ENCODE results near the gene TMTC2.
"Not testable (repeated sequence)": the region's sequence is repeated elsewhere in the genome, so short reads cannot be mapped to it uniquely, and the experiment has no call there.

The TMTC2 gene

DNA sequence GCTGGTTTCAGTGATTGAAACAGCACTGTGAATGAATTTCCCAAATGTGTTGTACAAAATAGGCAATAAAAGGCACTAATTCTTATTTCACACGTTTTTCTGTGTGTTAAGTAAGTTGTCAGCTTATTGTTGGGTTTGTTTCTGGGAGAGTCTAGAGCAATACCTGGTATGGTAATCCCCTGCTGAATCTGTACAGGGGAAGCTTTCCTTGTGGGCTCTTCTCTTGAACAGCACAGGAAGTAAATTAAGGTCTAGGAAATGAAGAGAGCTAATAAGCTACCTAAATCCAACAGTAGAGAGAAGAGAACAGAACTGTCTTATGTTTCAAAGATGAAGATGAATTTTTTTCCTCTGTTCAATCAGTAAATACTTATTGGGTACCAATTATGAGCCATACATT, 406.7 kb downstream of the TMTC2 start:
- no peak for DNase-seq

DNA sequence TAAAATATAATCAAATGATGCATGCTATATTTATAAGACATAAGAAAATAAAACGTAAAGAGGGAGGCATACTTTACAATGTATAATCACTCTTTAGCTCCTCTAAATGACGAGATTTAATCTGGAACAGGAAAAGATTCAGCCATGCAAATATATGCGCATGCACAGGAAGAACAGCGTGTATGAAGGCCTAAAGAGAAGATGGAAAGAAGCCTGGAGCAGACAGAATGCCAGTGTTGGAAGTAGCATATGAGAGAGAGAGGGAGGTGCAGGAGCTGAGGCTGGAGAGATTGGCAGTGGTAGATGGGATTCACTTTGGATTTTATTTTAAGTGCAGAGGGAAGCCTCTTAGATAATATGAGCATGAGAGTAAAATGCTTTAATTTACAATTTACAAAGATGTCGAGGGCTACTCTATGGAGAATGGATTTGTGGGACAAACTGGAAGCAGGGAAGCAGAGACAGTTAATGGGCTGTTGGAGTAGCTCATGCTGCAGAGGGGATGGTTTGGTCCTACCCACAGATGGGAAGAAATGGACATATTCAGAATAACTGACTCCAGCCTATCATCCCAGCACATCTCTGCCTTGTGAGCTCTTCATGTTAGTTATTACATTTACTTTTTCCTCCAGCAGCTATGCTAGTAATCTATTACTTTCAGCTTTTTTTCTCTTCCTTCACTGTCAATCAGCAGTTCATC, 411.1 kb downstream of the TMTC2 start:
- no peak for DNase-seq

DNA sequence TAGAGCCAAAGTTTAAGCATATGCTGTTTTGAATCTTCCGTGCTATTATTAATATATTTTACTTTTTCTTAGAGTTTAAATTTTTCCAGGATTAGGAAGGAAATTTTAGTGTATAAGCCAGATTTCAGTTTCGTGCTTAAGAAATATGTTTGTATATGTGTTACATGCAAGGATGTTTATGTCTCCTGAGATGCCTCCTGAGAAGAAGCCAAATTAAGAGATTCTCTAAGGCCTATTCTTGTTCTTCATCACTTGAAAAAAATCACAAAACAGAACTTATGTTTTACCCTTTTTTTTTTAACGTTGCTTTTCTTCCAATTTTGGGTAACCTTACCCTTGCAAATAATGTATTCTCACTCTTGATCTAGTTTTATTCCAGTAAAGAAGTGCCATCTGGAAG, 412.7 kb downstream of the TMTC2 start:
- no peak for DNase-seq

DNA sequence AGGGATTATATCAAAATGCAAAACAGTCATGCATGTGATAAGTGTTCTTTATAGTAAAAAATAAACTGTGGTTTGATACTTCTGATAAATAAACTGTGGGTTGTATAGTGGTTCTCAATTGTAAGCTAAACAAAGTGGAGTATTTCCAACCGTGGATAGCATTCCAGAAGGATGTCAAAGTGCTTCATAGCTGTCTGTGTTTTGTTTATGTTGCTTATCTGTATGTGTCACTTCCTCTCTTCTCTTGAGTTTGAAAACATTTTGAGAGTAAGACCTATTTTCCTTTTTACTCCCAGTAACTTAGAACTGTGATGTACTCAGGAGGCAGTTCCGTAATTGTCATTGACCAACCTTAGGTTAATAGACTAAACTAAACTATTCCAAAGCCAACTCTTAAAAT, 415.8 kb downstream of the TMTC2 start:
- DNase-seq, result no peak

DNA sequence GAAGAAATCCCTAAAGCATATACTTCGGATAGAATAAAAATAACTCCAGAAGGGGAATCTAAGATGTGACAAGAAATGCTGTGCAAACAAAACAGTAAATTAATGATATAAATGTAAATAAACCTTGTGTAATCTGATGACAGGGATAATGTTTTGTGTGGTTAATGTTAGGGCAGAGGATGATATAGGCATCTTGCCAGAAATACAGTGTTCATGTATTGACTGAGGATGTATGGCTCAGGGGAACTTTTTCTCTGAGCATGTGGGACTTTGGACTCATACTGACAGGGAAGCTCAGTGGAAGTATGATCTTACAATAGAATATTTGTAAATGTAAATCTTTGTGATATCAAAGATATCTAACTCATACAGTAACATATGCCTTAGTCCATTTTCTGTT, 420.2 kb downstream of the TMTC2 start:
- peak; percentile 14 for DNase-seq

DNA sequence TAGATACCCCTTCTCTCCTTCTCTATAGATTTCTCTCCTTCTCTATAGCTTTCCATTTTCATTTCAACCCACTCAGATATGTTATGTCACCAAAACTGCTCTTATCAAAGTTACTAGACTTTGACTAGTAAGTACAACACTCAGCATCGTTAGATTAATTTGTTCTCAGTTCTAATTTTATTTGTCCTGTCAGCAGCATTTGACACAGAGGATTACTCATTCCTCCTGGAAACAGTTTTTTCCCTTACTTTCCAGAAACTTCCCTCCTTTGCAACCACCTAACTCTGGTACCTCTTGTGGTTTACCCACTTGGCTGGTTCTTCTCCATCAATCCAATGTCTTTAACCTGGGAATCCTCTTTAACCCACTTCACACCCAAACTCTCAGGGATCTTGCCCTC, 423.7 kb downstream of the TMTC2 start:
- DNase-seq, result no peak

DNA sequence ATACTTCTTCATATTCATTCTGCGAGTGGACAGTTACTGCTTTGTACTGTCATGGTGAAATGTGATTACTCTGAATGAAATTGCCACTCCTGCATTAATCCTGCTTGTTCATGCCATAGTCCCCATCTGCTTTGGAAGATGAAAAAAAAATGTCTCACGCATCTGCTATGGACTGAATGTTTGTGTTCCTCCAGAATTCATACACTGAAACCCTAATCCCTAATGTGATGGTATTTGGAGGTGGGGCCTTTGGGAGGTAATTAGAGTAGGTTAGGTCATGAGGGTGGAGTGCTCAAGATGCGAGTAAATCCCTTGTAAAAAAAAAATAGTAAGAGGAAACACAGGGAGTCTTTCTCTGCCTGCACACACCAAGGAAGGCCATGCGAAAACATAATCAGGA, 427.2 kb downstream of the TMTC2 start:
- DNase-seq, result no peak

DNA sequence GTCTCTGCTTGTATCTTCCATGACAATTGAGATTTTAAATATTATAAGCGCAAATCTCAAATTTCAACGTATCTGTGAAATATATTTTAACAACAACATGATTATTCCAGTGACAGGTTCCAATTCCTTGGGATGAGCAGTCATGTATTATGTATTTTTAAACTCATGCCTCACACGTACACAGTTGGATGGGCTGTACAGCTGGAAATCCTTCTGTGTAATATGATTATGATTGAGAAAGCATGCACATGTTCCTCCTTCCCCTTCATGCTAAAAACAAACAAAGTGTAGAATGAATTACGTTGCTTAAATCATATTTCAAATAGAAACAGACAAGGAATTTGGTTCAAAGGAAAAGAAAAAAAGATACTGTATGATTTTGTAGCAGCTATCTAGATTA, 428.3 kb downstream of the TMTC2 start:
- DNase-seq, result no peak

DNA sequence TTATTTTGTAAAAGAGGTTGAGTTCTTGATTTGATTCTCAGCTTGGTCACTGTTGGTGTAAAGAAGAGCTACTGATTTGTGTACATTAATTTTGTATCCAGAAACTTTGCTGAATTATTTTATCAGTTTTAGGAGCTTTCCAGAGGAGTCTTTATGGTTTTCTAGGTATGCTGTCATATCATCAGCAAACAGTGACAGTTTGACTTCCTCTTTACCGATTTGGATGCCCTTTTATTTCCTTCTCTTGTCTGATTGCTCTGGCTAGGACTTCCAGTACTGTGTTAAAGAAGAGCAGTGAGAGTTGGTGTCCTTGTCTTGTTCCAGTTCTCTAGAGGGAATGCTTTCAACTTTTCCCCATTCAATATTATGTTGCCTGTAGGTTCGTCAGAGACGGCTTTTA, 431.2 kb downstream of the TMTC2 start:
- DNase-seq, result not testable (repeated sequence)

DNA sequence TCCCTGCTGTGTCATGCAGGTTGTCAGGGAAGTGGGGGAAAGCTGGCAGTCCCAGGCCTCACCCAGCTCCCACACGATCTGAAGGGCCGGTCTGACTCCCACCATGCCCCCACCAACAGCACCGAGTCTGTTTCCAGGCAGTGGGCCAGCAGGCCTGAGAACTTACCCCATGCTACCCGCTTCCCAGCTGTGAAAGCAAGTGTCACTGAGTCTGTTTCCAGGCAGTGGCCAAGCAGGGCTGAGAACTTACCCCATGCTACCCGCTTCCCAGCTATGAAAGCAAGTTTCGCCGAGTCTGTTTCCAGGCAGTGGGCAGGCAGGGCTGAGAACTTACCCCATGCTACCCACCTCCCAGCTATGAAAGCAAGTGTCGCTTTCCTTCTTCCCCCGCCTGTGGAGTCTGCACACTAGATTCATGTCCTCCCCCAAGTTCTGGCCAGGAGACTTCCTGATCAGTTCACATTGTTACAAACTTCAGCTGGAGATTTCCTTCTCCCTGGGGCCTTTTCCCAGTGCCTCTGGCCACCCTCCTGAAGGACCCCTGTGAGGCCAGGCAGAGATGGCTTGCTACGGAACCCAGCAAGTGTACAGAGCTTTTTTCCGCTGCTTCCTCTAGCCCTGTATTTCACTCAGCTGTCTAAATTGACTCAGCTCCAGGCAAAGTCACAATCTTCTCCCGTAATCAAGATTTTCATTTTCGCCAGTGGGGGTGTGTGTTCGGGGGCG, 435.4 kb downstream of the TMTC2 start:
- no peak for DNase-seq

DNA sequence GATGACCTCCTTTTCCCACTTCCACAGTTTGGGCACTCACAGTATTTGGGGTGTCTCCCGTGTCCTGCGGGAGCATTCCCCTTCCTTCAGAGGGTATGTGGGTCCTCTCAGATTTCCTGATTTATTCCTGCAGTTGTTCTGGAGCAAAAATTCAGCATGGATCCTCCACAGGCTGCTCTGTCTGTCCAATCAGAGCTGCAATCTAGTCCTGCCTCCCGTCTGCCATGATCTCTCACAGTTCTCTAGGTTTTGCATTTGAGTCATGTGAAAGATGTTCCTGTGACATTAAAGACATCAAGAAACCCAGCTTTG, 435.9 kb downstream of the TMTC2 start:
- no peak for DNase-seq

DNA sequence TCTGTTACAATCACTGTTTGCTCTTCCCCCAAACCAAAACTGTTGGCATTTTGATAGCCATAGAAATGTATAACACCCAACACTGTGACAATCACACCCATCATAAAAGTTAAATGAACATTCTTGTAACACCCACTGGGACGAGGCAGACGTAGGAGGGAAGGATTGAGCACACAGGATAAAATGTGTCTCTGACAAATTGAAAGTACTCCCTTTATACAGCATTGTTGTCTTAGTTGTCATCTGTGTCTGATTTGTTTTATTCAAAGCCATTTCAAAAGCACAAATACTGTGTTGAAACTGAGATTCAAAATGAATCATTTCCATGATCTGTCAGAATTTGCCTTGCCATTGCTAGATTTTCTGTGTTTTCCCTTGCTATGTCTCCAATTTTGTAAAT, 436.3 kb downstream of the TMTC2 start:
- no peak for DNase-seq

DNA sequence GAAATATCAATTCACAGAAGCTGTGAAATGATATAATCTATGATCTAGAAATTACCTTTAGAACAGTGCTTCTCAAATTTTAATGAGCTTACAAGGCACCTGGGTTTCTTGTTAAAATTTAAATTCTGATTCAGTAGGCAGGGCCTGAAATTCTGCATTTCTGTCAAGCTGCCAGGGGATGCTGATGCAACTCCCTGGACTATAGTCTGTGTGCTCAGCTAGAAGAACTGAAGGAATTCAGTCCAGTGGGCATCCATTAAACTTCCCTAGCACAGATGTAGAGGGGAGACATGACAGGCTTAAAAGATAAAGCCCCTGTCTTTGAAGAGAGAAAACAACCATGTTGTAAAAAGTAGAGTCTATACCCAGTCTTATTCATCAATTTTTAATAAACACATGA, 441.8 kb downstream of the TMTC2 start:
- DNase-seq, result no peak

DNA sequence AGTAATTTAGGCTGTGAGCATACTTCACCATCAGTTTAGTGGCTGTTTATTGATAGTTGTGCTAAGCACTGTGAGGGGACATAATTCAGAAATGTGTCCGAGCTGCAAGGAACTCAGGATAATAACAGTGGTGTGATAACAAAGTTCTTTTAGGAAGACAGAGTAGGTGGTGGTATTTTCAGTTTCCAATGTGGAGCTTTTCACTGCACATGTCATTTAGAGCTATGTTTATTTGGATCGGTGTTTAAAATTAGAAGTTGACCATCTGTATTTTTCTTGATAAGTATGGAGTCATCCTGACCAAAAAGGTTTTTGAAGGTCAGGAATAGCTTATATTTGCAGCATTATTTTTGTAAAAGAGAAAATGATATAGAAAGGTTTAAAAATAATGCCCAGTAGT, 443.5 kb downstream of the TMTC2 start:
- no peak for DNase-seq

DNA sequence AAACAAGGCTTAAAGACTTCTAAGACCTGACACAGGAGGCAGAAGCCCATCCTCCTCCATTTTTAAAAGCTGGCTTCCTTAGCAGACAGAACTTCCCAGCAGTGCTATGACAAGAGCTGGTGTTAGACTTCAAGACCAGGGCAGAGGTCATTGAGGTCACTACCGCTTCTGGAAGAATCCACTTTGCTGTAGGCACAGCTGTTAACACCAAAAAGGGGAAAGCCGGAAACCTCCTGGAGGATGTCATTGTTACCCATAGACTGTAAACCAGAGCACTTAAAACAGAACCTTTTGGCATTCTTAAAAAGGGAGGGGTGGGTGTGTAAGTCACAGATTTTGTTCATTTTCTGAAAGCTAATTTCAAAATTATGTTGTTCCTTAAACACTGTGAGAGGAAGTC, 445.7 kb downstream of the TMTC2 start:
- DNase-seq, result no peak

DNA sequence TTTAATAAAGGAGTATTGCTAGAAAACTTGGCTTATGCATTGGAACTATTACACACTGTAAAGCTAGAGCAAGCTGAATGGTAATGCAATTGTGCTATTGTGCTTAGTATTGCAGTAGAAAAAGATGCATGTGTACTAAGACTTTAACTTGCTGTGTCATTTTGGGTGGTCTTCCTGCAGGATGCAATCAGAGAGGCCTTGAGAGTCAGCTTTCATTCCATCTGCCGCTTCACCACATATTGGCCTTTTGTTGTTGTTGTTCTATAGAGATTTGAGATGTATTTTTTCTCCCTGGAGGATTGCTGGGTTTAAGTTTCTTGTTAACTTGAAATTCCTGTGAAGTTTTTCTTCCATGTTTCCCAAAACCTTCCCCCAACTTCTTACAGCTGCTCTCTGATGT, 449.7 kb downstream of the TMTC2 start:
- no peak for DNase-seq

DNA sequence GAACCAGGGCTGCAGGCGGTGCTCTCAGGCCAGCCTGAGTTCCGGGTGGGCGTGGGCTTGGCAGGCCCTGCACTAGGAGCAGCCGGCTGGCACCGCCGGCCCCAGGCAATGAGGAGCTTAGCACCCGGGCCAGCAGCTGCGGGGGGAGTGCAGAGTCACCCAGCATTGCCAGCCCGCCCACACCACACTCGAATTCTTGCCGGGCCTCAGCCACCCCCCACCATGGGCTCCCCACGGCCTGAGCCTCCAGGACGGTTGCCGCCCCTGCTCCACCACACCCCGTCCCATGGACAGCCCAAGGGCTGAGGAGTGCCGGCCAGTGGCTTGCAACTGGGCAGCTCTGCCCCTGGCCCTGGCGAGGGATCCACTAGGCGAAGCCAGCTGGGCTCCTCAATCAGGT, 453.4 kb downstream of the TMTC2 start:
- DNase-seq, result no peak

DNA sequence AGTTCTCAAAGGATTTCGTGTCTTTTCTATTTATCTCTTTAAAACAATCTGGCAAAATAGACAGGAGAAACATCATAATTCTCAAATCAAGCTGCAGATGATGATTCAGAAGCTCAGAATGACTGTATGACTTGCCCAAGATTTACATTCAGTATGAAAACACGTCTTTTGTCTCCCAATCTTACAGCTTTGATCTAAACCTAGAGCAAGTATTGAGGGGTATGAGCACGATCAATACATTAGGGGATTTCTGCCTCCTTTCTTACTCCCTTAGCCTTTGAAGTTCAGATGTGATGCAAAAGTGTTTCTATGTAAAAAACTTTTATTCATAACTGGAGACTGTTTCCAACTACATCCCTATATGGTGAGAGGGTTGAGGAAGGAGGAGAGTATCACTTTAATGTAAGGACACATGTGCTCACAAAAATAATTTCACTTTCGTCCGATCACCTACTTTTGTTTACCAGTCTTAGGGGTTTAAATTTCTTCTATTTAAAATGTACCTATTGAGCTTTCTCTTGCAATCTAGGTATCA, 454.8 kb downstream of the TMTC2 start:
- DNase-seq, result no peak

DNA sequence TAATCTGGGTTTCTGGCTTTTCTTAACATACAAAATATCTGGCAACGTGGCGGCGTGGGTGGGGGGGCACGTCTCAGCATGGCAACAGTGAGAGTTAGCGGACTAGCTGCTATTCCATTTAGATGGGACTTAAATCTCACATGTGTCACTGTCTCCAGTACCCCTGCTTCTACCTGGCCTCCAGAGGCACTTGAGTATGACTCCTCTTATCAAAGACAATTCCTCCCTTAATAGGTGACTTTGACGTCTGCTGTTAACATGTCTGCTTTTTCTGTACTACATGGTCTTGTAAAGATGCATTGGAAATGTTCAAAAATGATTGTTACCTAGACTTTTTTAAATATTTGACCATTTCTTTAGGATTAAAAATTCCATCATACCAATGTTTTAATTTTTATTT, 456.2 kb downstream of the TMTC2 start:
- no peak for DNase-seq

DNA sequence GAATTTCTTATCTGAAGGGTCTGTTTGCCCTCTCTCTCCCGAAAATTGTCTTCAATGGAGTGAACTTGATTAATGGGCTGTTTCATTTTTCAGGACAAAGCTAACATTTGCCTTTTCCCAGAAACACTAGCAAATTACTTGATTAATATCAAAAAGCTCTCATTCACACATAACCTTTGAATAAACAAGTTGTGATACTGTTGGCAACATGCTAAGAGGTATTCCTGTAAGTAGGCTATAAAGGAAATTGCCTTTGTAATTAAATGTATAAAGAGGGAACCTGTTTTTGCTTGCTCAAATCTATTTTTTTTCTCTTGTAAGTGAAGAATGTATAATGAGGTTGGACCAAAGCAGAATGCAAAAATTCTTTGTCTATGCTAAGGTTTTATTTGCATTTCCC, 457.2 kb downstream of the TMTC2 start:
- no peak for DNase-seq

DNA sequence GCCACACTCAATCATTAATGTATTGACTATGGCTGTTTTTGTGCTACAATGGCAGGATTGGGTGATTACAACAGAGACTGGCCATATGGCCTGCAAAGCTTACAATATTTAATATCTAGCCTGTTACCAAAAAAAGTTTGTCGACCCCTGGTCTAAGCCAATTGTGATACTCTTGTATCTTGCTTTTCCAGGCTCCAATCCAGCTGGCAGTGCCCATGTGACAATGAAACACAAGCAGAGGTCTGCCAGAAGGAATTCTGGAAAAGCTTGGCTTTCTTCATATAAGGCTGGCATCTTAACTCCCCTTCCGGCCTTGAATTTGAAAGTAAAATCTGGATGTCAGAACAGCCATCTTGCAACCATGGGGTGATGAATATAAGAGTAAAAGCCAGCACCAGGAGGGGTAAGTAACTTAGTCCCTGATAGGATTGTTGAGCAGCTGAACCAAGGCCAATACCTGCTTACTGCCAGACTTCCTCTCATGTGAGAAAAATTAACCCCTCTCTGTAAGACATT, 458.7 kb downstream of the TMTC2 start:
- DNase-seq, result no peak

DNA sequence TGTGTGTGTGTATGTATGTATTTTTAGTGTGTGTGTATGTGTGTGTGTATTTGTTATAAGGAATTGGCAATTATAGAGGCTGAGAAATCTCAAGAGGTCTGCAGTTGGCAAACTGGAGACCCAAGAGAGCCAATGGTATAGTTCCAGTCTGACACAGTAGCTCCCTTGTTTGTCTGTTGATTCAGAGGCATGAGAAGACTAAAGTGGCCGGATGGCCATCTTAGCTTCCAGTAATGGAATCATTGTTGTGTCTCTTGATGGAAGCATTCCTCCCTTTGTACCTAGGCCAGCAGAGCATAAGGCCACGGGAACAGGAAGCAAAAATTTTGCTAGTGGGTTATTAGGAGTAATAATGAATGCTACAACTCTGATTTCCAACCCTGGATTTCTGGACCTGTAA, 460.6 kb downstream of the TMTC2 start:
- no peak for DNase-seq

DNA sequence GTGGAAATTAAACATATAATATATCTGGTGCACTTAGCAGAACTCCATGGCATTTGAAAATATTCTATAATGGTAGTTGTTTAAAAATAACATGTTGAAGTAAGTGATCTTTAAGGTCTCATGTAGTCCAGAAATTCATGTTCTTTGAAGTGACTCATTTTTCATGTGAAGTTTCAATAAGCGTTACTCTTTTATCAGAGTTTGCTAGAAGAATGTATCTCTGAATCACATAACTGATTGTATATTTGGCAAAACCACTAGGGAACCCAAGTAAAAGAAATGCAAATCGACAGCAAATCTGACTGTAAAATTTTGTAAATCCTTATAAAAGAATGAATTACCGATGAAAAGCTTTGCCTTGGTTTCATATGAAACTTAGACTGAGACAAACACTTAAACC, 463.3 kb downstream of the TMTC2 start:
- no peak for DNase-seq

DNA sequence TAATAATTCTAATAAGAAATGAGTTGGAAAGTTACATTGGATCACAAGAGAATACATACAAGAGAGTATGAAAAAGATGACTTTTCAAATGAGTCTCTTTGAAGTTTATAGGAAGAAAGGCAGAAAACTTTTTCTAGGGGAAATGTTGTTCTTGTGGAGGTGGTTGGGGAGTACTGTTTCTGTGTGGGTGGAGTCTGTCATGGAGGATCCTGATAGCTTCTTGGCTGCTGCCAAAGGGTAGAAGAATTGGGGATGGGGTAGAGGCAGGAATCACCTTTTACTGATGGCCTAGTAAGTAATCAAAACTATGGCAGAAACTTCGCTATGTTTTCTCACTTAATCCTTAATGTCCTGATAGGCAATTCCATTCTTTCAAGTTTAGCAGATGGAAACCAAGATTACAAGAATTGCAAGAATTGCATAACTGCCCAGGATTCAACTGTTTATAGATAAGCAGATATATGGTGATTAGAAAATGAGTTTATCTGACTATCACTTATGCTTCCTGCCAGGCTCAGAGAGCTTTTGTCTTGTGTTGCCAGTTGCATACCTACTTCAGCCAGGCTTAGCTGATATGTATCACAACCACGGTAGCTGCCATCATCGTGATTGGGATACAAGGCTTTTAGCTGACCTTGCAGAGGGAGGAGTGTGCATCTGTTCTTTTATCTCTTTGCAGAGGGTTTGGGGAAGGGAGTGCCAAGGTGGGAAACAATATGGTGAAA, 463.9 kb downstream of the TMTC2 start:
- DNase-seq, result no peak
